Stimulated activated CD4-positive, alpha-beta T cell treated with anti-CD3 and anti-CD28 coated beads, Interleukin-12 subunit alpha, Interleukin-12 subunit beta, amount 100 ng/mL, for 4 hours (primary cell): ENCODE results near the gene RFLNA.

Experiments
- DNase-seq: peaks from one replicate; pipeline ENCODE4 v3.0.0-alpha.2; 2020

RFLNA gene

GRCh38 chr12:124363353-124363965, 68.6 kb downstream of the RFLNA start:
- no peak for DNase-seq

DNA sequence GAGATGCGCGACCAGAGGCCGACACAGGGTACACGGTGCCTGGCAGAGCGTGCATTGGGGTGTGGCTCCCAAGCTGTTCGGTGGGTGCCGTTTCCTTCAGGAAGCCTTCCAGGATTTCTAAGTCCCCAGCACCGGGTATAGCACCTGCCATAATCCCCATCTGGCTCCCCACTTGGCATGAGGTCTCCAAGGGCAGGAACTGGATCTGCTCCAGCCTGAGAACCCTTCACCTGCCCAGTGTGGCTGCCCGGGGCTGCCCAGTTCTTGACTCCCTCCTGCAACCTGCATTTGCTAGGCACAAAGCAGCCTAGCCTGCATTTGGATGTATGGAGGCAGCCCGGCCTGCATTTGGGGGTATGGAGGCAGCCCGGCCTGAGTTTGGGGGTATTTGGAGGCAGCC, 69.7 kb downstream of the RFLNA start:
- DNase-seq: no peak
